GM10847 (cell line): ENCODE measurements around the gene HOXB3.

Experiments
- POLR2A ChIP-seq: IDR thresholded peaks from 2 replicates; pipeline ENCODE4 v1.6.1; 2011; ENCODE audit not compliant: insufficient read length; ENCODE audit errors: extremely low read depth

HOXB3 gene

GRCh38 chr17:48539177-48539576, 50.9 kb downstream of the HOXB3 start:
- TF ChIP-seq POLR2A = no peak

- TF ChIP-seq POLR2A = no peak
Measured at GRCh38 chr17:48537316-48537715, 52.7 kb downstream of the HOXB3 start.

- TF ChIP-seq POLR2A = no peak
Measured at GRCh38 chr17:48532261-48532660, 57.8 kb downstream of the HOXB3 start.

- no peak for TF ChIP-seq POLR2A
Measured at GRCh38 chr17:48530887-48531272, 59.2 kb downstream of the HOXB3 start, which contains the start of gene HOXB1. HOXB1 (minus strand) TSS chr17:48531011; CDS start chr17:48530904, 107 bp downstream.

- no peak for TF ChIP-seq POLR2A
Measured at GRCh38 chr17:48530208-48530886, 59.7 kb downstream of the HOXB3 start.

GRCh38 chr17:48529683-48530009, 60.4 kb downstream of the HOXB3 start:
- no peak for TF ChIP-seq POLR2A

GRCh38 chr17:48528936-48529682, 60.9 kb downstream of the HOXB3 start:
- no peak for TF ChIP-seq POLR2A

GRCh38 chr17:48528153-48528935, 61.7 kb downstream of the HOXB3 start:
- TF ChIP-seq POLR2A = no peak

- TF ChIP-seq POLR2A = no peak
Measured at GRCh38 chr17:48527547-48527932, 62.5 kb downstream of the HOXB3 start.

GRCh38 chr17:48526608-48527546, 63.2 kb downstream of the HOXB3 start:
- no peak for TF ChIP-seq POLR2A

GRCh38 chr17:48523010-48523409, 67.0 kb downstream of the HOXB3 start:
- no peak for TF ChIP-seq POLR2A

GRCh38 chr17:48522031-48522653, 67.9 kb downstream of the HOXB3 start:
- TF ChIP-seq POLR2A = no peak

- TF ChIP-seq POLR2A = no peak
Measured at GRCh38 chr17:48520631-48521079, 69.4 kb downstream of the HOXB3 start.

- no peak for TF ChIP-seq POLR2A
Measured at GRCh38 chr17:48519427-48519826, 70.6 kb downstream of the HOXB3 start.

- TF ChIP-seq POLR2A = no peak
Measured at GRCh38 chr17:48517478-48517877, 72.6 kb downstream of the HOXB3 start.
